Stimulated activated CD8-positive, alpha-beta memory T cell treated with anti-CD3 and anti-CD28 coated beads, Interleukin-15, amount 100 ng/mL, for 24 hours (primary cell): ENCODE data around the gene ACAN.

ENCODE experiments used
- DNase-seq: peaks from one replicate; pipeline ENCODE4 v3.0.0-alpha.2; 2020; ENCODE audit warnings: low read depth

Gene ACAN

DNA sequence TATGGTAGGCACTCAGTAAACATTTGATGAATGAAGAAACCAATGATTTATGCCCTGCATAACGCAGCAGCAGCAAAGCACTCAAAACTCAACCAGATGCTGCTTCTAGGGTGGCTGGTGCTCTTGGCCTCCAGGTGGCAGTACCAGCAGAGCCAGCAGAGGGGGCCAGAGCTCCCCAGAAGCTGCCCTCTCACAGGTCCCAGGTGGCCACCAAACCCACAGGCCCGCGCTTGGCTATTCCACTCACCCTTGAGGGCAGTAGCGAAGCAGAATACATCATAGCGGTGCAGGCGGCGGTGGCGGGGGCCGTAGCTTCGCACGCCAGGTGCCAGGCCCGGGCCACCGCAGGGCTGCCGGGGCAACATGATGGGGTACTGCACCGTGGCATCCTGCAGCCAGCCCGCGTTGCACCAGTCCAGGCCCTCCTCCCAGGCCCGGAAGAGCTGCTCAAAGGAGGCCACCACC lies 75.5 kb downstream of the ACAN start:
- DNase-seq, result no peak

DNA sequence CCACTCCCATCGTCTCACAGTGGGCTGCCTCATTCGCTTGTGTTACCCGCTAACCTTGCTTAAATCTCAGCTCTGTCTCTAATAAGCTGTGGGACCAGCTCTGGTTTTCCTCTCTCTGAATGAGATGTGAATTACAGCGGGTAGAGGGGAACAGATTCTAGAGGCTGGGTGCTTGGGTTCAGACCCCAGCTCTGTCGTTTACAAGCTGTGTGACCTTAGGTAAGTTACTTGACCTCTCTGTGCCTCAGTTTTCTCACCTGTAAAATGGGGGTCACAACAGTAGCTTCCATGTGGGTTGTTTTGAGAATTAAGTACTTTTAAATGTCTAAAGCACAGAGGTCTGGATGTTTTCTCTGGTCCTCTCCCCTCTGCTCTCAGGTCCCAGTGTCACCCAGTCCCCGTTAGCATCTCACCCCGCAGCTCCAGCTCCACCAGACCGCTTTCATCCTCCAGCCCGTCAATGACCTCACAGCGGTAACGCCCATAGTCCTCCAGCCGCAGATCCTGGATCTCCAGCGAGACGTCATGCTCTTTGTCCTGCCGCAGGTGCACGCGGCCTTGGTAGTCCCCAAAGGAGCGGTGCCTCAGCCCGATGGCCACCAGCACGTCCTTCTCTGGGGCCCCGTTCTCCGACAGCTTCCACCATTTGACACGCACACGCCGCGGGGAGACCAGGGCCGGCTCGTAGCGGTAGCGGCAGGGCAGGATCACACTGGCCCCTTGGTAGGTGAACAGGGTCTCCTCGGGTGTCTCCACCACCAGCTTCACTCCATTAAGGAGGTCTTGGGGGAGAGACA lies 77.9 kb downstream of the ACAN start:
- no peak for DNase-seq

DNA sequence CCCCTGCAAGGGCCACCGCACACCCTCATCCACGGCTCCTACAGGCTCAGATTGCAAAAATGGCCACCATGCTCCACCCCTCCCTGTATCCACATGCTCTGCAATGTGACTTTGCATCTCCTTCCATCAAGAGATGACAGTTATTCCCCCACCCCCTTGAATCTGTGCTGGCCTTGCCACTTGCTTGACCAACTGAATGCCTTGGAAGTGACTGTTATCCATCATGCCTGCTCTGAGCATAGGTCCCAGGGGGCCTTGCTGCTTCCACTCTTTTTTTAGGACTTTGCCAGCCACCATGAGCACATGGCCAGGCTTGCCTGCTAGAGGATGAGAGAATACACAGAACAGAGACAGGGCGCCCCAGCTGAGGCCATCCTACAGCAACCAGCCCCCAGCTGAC lies 78.5 kb downstream of the ACAN start:
- DNase-seq, result no peak

DNA sequence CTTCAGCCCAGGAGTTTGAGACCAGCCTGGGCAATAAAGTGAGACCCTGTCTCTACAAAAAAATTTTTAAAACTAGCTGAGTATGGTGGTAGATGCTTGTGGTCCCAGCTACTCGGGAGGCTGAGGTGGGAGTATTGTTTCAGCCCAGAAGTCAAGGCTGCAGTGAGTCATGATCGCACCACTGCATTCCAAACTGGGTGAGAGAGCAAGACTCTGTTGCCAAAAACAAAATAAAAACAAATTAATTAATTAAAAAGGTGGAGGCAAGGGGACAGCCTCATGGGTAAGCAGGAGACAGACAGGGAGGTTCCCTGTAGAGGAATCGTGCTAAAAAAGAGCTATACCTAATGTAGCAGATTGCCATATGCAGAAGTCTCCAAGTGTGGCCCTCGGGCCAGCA lies 79.5 kb downstream of the ACAN start:
- DNase-seq, result no peak

DNA sequence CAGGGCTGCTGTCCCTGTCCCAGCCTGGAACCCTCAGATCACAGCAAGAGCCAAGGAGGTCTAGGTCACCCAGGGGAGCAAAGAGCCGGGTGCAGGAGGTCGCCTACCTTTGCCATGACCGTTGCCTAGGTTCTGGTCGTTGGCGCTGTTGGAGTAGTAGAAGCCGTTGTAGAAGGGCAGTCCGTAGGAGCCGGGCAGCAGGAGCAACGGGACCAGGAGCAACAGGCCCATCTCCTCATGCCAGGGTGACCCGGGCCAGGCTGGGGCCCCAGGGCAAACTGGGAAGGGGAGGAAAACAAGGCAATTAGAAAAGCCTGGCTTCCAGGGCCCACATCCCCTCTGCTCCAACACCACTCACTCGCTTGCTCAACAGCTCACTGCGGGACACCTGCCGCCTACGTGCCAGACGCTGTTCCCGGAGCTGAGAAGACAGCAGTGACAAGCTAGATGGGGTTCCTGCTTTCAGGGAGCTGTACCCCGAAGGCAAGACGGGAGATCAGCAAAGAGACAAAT lies 83.9 kb downstream of the ACAN start:
- DNase-seq, result no peak

DNA sequence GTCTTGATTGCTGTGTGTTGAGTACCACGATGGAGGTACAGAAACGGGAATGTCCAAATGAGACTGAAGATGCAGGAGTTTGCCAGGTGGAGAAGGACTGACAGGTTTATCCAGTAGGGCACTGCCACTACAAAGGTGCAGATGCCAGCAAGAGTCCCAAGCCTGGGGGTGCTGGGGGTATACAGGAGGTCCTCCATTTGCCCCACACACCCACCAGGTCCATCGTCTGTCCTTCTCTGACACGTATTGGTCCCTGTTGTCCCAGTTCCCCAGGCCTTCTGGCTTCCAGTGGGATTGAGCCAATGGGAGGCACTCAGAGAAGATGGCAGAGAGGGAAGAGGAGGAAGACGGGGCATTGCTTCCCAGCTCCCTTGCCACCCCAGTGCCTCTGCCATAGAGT lies 85.5 kb downstream of the ACAN start:
- DNase-seq, result no peak

DNA sequence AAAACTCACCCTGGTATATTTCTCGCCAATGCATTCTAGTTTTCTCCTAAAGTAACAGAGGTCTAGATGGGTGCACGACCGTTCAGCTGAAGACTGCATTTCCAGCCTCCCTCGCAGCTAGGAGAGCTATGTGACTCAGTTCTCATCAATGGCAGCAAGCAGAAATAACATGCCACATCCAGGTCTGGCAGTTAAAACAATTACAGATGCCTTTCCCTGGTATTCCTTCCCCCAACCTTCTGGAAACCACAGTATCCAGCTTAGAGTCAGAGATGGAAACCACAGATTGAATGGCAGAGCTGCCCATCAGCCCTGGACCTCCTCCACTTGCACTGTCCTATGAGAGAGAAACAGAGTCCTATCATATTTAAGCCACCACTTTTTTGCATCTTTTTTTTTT lies 87.3 kb downstream of the ACAN start:
- DNase-seq, result no peak

DNA sequence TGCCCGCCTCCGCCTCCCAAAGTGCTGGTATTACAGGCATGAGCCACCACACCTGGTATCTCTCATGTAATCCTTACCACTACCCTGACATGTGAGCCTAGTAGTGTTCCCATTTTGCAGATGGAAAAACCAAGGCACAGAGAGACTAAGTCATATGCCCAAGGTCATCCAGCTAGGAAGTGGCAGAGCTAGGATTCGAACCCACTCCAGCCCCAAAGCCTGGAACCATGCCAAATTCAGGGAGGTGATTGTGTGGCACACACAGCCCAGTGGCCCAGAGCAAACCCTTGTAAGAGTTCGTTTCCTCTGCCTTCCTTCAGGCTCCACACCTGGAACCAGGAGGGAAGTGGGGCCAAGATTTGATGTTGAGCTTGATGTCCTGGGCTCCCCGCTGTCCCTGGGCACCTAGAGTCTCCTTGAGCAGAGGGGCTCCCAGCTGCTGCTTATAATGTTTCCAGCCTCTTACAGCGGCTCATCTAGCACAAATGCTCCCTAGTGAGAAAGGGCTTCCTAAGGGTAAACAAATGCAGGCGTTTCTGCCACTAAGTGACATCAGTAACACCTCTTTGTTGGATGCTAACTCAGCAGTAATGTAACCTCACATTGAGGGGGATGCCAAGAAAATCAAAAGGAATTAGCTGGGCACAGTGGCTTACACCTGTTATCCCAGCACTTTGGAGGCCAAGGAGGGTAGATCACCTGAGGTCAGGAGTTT lies 88.5 kb downstream of the ACAN start:
- no peak for DNase-seq

DNA sequence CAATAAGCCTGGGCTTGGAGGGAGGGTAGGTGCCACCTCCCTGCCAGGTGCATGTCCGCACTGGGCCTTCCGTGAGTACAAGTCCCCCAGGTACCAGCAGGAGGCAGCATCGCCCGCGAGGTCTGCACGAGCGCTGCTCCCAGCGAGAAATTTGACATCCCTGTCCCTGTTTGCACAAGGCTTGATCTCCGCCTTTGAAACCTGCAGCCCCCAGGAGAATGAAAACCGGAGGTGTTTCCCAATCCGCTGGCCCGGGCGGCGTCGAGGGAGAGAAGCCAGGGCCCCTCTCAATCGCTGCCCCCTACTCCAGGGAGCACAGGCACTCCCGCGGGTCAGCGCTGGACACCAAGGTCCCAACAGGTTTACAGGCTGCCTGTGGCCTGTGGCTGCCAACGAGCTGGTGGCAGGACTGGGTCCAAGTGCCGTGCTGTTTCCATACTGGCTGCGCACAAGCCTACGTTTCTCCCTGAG lies 91.1 kb downstream of the ACAN start:
- DNase-seq, result peak; percentile 45

DNA sequence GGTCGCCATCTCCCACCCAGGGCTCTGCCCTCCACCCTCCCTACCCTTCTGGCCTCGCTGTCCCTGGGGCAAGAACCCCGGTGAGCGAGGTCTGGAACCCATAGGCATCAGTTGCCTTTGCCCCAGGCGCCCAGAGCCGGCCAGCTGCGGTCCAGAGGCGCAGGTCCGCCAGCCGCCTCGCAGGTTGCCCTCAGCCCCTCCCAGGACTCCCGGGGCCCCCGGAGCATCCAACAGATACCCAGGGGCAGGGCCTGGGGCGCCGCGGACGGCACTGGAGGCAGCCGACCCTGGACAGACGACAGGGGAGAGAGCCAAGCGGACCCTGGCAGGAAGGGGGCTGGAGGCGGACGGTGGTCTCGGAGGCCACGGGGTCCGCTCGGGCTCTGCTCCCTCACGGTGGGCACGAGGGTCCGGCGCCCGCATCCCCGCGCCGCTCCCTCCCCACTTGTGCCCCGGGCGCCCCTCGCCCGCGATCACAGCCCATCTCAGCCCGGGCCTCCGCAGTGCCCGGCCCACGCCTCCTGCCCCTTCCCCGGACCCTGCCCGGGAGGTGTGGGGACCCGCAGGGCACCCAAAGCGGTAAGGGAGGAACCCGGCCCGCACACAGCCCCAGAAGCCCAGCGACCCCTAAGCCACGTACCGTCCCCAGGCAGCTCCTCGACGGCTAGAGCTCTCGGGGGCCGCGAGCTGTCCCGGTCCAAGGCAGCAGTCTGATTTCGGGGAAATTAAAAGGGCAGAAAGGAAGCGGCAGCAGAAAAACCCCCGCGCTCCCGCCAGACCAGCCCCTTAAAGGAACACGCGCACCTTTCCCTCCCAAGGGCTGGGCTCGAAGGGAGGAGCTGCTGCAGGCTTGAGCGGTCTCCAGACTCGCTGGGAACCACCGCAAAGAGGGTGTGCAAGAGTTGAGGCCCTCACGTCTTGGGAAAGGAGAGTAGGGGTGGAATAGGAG lies 91.9 kb downstream of the ACAN start, which contains the start of gene HAPLN3:
Gene HAPLN3 (minus strand): TSS at position 726 of the 949 bp plus-strand sequence. CDS start 8,246 bp downstream, outside the sequence.
- DNase-seq, result no peak

DNA sequence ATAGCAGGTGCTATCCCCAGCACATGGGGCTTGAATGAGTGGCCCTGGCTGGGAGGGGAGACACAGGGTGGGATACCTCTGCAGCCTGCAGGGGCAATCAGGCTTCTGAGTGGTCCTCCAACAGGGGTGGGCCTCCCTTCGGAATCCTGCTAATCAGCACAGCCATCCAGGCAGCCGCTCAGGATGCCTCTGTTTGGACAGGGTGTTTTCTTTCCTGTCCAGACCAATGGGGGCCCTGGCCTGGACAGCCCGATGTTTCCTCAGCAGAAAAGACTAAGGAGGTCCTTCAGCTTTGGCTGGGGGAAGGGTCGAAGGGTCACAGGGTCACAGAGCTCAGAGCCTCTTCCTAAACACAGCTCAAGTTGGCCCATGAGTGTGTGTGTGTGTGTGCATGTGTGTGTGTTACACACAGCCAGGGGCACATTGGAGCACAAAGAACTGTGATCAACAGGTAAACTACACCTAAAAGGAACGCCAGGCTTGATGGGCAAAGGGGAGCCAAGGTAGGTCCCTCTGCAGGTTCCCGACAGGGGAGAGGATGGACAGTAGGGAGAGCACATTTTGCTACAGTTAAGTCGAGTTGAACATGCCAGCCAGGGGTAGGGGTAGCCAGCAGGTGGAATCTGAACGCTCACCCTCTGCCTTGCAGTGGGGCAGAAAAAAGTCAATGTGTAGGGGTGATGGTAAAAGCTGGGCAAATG lies 93.2 kb downstream of the ACAN start:
- DNase-seq, result no peak

DNA sequence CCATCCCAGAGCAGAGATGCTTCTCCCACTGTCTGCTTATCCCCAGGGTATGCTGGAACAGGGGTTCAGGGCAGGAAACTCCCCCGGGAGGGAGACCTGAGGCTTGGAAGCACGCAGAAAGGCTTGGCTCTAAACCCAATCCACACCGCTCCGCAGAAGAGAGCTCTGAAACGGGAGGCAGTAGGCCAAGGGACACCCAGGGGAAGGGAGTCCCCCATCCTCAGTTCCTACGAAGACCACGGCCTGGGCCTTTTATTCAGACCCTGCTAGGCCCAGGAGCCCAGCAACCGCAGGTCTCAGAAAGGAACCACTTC lies 93.9 kb downstream of the ACAN start:
- DNase-seq, result no peak

DNA sequence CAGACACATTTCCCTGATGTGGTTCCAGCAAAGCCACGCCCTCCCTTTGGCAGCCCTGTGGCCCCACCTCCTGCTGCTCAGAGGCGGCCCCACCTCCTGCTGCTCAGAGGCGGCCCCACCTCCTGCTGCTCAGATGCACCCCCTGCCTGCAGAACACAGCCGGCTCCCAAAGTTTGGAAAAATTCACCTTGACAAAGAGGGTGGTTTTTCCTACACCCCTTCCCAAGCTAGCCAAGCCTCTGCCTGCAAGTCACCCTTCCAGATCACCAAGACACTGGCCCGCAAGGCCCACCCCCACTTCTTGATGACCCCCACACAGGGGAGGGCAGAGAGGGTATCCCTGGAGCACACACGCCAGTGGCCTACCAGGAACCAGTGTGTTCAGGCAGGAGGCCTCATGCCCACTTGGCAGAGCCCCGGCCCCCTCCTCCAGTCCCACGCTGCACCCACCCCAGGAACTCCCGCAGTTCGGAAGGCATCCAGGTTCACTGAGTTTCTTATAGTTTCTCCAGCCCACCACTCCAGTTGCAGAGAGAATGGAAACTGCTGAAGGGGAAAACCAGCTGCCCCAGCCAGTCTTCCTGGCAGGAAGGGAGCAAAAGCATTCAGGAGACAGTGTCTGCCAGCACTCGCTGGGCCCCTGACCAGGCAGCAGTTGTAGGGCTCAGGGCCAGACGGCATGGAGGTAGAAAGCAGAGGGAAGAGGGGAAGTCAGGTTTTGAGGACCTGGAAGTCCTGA lies 94.4 kb downstream of the ACAN start:
- DNase-seq, result peak; percentile 41

DNA sequence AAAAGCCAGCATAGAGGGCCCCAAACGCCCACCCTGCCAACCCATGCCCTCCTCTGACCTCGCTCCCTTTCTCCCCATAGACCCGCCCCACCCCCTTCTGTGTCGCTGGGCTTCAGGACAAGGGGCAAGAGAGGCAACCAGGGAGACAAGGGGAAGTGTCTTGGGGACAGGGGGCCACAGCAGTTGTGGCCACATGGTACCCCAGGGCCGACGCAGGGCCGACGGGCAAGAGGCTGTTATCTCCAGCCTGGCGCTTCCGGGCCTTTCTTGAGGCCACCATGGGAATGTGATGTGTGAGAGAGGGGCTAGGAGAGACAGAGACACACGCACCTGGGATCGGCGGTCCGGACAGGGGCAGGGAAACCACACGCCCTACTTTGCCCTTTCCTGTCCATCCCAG lies 95.5 kb downstream of the ACAN start:
- no peak for DNase-seq

DNA sequence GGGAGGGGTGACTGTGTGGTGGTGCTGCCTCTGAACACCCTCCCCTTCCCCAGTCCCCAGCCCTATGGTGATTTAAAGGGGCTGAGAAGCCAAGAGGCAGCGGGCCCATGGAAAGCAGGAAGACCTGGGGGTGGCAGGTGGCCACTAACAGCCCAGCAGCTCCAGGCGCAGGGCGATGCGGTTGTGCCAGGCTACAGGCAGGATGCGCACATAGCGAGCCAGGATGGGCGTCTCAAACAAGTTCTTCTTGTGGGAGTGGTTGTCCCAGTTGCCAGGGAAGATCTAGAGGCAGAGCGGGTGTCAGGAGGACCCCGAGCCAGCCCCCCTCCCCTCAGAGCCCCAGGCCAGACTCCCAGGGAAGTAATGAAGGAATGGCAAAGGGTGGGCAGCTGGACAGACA lies 96.0 kb downstream of the ACAN start:
- DNase-seq, result no peak

DNA sequence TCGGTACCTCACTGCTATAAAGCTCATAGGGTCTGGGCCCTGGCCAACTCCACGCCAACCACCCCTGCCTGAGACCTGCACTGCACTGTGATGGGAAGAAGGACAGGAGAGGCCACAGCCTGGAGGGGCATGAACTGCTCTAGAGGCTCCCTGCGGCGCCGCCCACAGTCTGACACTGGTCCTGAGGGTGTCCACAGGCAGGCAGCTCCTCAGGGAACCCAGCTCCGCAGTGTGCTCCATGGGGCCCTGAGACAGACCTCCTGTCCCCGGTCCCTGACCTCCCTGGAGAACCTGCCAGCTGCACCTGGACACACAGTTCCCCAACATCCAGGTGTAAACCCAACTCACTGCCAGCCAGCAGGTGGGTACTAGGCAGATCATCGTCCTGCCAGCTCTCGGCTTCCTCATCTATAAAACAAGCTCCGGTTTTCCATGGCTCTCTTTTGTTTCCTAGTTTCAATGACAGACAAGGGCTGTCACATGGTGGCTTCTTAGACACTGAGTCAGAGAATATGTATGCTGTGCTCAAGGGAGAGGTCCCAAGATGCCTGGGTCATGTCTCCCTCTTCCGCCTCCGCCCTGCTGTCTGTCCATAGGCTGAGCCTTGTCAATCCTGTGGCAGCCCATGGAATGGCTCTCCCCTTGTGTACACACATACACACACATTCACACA lies 97.2 kb downstream of the ACAN start:
- no peak for DNase-seq

DNA sequence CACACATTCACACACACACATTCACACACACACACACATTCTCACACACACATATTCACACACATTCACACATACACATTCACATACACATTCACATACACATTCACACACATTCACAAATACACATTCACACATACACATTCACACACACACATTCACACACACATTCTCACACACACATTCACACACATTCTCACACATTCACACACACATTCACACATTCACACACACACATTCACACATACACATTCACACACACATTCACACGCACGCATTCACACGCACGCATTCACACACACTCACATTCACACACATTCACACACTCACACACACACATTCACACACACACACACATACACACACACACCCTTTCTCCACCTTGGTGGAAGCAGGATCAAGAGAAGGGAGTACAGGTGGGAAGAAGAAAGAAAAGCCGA lies 97.8 kb downstream of the ACAN start:
- no peak for DNase-seq

DNA sequence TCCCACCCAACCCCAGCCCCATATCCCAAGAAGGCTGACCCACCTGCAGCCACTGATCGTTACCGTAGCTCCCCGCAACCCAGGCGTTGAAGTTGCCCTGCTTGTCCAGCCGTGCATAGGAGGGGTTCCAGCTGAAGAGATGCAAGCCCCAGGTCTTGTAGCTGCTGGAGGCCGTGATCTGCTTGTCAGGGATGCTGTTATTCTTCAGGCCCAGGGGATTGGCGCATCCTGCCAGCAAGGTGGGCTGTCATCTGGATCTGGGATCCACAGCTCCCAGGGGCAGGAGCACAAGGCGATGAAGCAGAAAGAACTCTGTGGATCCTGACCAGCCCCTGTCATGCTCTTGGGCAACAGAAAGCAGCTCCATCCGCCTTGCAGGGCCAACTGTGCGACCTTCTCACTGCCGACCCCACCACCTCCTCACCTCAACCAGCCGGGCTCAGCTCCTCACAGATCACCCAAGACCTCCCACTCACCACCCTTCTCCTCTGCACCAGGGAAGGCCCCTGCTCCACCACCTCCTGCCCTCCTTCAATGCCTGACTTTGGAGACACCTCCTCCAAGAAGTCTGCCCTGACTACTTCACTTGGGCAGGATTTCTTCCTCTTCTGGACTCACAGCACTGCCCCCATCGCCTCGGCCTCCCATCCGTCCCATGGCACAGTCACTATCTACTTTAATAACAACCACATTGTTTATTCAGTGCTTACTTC lies 98.4 kb downstream of the ACAN start:
- no peak for DNase-seq

DNA sequence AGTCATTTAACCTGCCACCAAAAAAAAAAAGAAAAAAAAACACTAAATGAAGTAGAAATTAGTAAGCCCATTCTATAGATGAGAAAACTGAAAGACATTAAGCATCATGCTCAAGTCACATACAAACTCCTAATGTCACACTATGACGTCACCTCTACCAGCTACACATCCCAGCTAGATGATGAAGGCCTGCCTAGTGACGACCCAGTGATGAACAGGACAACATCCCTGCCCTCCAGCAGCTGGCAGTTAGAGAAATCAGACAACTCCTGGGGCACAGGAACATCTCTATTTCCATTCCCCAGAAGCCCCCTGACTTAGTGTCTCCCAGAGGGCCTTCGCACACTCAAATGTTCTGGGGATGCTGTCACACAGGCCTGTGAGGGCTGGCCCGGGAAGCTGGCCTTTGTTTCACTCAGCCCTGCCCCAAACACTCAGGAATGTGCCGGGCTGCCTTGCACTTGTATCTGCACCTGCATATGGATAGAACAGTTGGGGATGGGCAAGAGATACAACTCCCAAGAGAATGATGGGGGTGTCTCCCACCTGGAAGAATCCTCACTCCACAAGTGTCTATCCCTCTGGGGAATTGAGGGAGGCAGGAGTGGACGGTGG lies 99.1 kb downstream of the ACAN start:
- DNase-seq, result no peak
